HEK293 (cell line): ENCODE measurements around the gene SHC3.

Experiments
- GLI4 ChIP-seq: fragments of 450-650 bp; formaldehyde crosslinking; IDR thresholded peaks from 2 replicates; pipeline ENCODE4 v1.5.1; 2016; ENCODE audit warnings: missing biosample characterization, missing genetic modification characterization
- PATZ1 ChIP-seq: fragments of 450-650 bp; formaldehyde crosslinking; IDR thresholded peaks from 2 replicates; pipeline ENCODE4 v1.5.1; 2016; ENCODE audit warnings: missing biosample characterization, missing genetic modification characterization
- RBAK ChIP-seq: fragments of 450-650 bp; formaldehyde crosslinking; IDR thresholded peaks from 2 replicates; pipeline ENCODE4 v1.5.1; 2016; ENCODE audit warnings: missing biosample characterization, missing genetic modification characterization
- SETDB1 ChIP-seq: IDR thresholded peaks from one replicate; pipeline ENCODE4 v1.6.1; 2017; ENCODE audit warnings: mild to moderate bottlenecking, low read length, moderate library complexity, mixed read lengths; ENCODE audit not compliant: insufficient read length
- ZNF146 ChIP-seq: fragments of 450-650 bp; formaldehyde crosslinking; IDR thresholded peaks from 2 replicates; pipeline ENCODE4 v1.5.1; 2016; ENCODE audit warnings: missing biosample characterization, missing genetic modification characterization
- ZNF571 ChIP-seq: fragments of 450-650 bp; formaldehyde crosslinking; IDR thresholded peaks from 2 replicates; pipeline ENCODE4 v1.5.0; 2017; ENCODE audit warnings: missing biosample characterization, missing genetic modification characterization
- ZNF585B ChIP-seq: fragments of 450-650 bp; formaldehyde crosslinking; IDR thresholded peaks from 2 replicates; pipeline ENCODE4 v1.5.1; 2016; ENCODE audit warnings: missing biosample characterization, missing genetic modification characterization
- ZNF670 ChIP-seq: fragments of 450-650 bp; formaldehyde crosslinking; IDR thresholded peaks from 2 replicates; pipeline ENCODE4 v1.5.1; 2016; ENCODE audit warnings: missing biosample characterization, missing genetic modification characterization, low read depth
- ZNF76 ChIP-seq: fragments of 450-650 bp; formaldehyde crosslinking; IDR thresholded peaks from 2 replicates; pipeline ENCODE4; 2016; ENCODE audit warnings: low read depth, missing biosample characterization, missing genetic modification characterization, borderline replicate concordance
- ZSCAN23 ChIP-seq: fragments of 450-650 bp; formaldehyde crosslinking; IDR thresholded peaks from 2 replicates; pipeline ENCODE4 v1.5.1; 2016; ENCODE audit warnings: missing biosample characterization, missing genetic modification characterization
- TF ChIP-seq, protein P1 (sequence below): fragments of 450-650 bp; formaldehyde crosslinking; IDR thresholded peaks from 2 replicates; pipeline ENCODE4 v1.5.1; 2016; ENCODE audit warnings: missing biosample characterization, missing genetic modification characterization, borderline replicate concordance
- TF ChIP-seq, protein P2 (sequence below): fragments of 450-650 bp; formaldehyde crosslinking; IDR thresholded peaks from 2 replicates; pipeline ENCODE4 v1.5.1; 2016; ENCODE audit warnings: missing biosample characterization, missing genetic modification characterization

GRCh38 chr9:88973281-88974045 lies 205.2 kb downstream of the SHC3 start:
- no peak for TF ChIP-seq ZNF571
- TF ChIP-seq RBAK (tag by site-specific recombination), result no peak
- TF ChIP-seq, protein P1, sequence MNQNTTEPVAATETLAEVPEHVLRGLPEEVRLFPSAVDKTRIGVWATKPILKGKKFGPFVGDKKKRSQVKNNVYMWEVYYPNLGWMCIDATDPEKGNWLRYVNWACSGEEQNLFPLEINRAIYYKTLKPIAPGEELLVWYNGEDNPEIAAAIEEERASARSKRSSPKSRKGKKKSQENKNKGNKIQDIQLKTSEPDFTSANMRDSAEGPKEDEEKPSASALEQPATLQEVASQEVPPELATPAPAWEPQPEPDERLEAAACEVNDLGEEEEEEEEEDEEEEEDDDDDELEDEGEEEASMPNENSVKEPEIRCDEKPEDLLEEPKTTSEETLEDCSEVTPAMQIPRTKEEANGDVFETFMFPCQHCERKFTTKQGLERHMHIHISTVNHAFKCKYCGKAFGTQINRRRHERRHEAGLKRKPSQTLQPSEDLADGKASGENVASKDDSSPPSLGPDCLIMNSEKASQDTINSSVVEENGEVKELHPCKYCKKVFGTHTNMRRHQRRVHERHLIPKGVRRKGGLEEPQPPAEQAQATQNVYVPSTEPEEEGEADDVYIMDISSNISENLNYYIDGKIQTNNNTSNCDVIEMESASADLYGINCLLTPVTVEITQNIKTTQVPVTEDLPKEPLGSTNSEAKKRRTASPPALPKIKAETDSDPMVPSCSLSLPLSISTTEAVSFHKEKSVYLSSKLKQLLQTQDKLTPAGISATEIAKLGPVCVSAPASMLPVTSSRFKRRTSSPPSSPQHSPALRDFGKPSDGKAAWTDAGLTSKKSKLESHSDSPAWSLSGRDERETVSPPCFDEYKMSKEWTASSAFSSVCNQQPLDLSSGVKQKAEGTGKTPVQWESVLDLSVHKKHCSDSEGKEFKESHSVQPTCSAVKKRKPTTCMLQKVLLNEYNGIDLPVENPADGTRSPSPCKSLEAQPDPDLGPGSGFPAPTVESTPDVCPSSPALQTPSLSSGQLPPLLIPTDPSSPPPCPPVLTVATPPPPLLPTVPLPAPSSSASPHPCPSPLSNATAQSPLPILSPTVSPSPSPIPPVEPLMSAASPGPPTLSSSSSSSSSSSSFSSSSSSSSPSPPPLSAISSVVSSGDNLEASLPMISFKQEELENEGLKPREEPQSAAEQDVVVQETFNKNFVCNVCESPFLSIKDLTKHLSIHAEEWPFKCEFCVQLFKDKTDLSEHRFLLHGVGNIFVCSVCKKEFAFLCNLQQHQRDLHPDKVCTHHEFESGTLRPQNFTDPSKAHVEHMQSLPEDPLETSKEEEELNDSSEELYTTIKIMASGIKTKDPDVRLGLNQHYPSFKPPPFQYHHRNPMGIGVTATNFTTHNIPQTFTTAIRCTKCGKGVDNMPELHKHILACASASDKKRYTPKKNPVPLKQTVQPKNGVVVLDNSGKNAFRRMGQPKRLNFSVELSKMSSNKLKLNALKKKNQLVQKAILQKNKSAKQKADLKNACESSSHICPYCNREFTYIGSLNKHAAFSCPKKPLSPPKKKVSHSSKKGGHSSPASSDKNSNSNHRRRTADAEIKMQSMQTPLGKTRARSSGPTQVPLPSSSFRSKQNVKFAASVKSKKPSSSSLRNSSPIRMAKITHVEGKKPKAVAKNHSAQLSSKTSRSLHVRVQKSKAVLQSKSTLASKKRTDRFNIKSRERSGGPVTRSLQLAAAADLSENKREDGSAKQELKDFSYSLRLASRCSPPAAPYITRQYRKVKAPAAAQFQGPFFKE (tag by site-specific recombination), result no peak
- TF ChIP-seq, protein P2, sequence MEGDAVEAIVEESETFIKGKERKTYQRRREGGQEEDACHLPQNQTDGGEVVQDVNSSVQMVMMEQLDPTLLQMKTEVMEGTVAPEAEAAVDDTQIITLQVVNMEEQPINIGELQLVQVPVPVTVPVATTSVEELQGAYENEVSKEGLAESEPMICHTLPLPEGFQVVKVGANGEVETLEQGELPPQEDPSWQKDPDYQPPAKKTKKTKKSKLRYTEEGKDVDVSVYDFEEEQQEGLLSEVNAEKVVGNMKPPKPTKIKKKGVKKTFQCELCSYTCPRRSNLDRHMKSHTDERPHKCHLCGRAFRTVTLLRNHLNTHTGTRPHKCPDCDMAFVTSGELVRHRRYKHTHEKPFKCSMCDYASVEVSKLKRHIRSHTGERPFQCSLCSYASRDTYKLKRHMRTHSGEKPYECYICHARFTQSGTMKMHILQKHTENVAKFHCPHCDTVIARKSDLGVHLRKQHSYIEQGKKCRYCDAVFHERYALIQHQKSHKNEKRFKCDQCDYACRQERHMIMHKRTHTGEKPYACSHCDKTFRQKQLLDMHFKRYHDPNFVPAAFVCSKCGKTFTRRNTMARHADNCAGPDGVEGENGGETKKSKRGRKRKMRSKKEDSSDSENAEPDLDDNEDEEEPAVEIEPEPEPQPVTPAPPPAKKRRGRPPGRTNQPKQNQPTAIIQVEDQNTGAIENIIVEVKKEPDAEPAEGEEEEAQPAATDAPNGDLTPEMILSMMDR (tag by site-specific recombination), result no peak
- TF ChIP-seq ZSCAN23 (tag by site-specific recombination), result no peak
- TF ChIP-seq PATZ1, result no peak
- TF ChIP-seq ZNF585B (tag by site-specific recombination), result no peak
- TF ChIP-seq GLI4 (tag by site-specific recombination), result no peak
- TF ChIP-seq ZNF146 (tag by site-specific recombination), result no peak
- no peak for TF ChIP-seq SETDB1
- no peak for TF ChIP-seq ZNF670
- TF ChIP-seq ZNF76 (tag by site-specific recombination), result no peak
